ENCODE data around the gene WWC2.

Gene WWC2

GRCh38 chr4:183332447-183332846, 233.4 kb downstream of the WWC2 start:
- DNase-seq (ENCODE audit: low read depth, low spot score), result no peak
- no peaks in the 10 kb centered on the region for H3K9me3 ChIP-seq (ENCODE audit: control insufficient read depth, insufficient read depth, low read length)
- H3K27ac ChIP-seq (ENCODE audit: low read length), result no peak overlapping the region
- H3K4me3 ChIP-seq (ENCODE audit: low read length), result no peak overlapping the region
- H3K4me1 ChIP-seq (ENCODE audit: control insufficient read depth, insufficient read depth, low read length), result no peaks in the 10 kb centered on the region
- WGBS (ENCODE audit: insufficient coverage, insufficient read length), result no CpG with 5 or more reads among the region's 11 CpGs
- H3K27me3 ChIP-seq (ENCODE audit: control insufficient read depth, insufficient read depth, low read length), result no peaks in the 10 kb centered on the region
- no peaks in the 10 kb centered on the region for H3K36me3 ChIP-seq (ENCODE audit: control insufficient read depth, insufficient read depth, low read length)

- no peaks in the 10 kb centered on the region for H3K27me3 ChIP-seq (ENCODE audit: control insufficient read depth, insufficient read depth, low read length)
- WGBS (ENCODE audit: insufficient coverage, insufficient read length), result no CpG with 5 or more reads among the region's 9 CpGs
- no peaks in the 10 kb centered on the region for H3K9me3 ChIP-seq (ENCODE audit: control insufficient read depth, insufficient read depth, low read length)
- no peaks in the 10 kb centered on the region for H3K36me3 ChIP-seq (ENCODE audit: control insufficient read depth, insufficient read depth, low read length)
- no peak overlapping the region for H3K4me3 ChIP-seq (ENCODE audit: low read length)
- no peak for DNase-seq (ENCODE audit: low read depth, low spot score)
- H3K27ac ChIP-seq (ENCODE audit: low read length), result no peak overlapping the region
- H3K4me1 ChIP-seq (ENCODE audit: control insufficient read depth, insufficient read depth, low read length), result no peaks in the 10 kb centered on the region
Measured at GRCh38 chr4:183333202-183333601, 234.1 kb downstream of the WWC2 start.

GRCh38 chr4:183333983-183334382, 234.9 kb downstream of the WWC2 start:
- DNase-seq (ENCODE audit: low read depth, low spot score), result no peak
- Histone ChIP-seq H3K4me3 (ENCODE audit: low read length) (no peak overlapping the region), H3K36me3 (ENCODE audit: control insufficient read depth, insufficient read depth, low read length) (no peaks in the 10 kb centered on the region), H3K27me3 (ENCODE audit: control insufficient read depth, insufficient read depth, low read length) (no peaks in the 10 kb centered on the region), H3K9me3 (ENCODE audit: control insufficient read depth, insufficient read depth, low read length) (no peaks in the 10 kb centered on the region), H3K27ac (ENCODE audit: low read length) (no peak overlapping the region), H3K4me1 (ENCODE audit: control insufficient read depth, insufficient read depth, low read length) (no peaks in the 10 kb centered on the region)
- no CpG with 5 or more reads among the region's 6 CpGs for WGBS (ENCODE audit: insufficient coverage, insufficient read length)

- H3K4me3 ChIP-seq (ENCODE audit: low read length), result no peak overlapping the region
- no peak for DNase-seq (ENCODE audit: low read depth, low spot score)
- no peak overlapping the region for H3K27ac ChIP-seq (ENCODE audit: low read length)
- no peaks in the 10 kb centered on the region for H3K27me3 ChIP-seq (ENCODE audit: control insufficient read depth, insufficient read depth, low read length)
- no peaks in the 10 kb centered on the region for H3K36me3 ChIP-seq (ENCODE audit: control insufficient read depth, insufficient read depth, low read length)
- no peaks in the 10 kb centered on the region for H3K4me1 ChIP-seq (ENCODE audit: control insufficient read depth, insufficient read depth, low read length)
- H3K9me3 ChIP-seq (ENCODE audit: control insufficient read depth, insufficient read depth, low read length), result no peaks in the 10 kb centered on the region
- no CpG with 5 or more reads among the region's 3 CpGs for WGBS (ENCODE audit: insufficient coverage, insufficient read length)
Measured at GRCh38 chr4:183335369-183335940, 236.4 kb downstream of the WWC2 start.

GRCh38 chr4:183337349-183337748, 238.3 kb downstream of the WWC2 start:
- H3K4me1 ChIP-seq (ENCODE audit: control insufficient read depth, insufficient read depth, low read length), result no peaks in the 10 kb centered on the region
- DNase-seq (ENCODE audit: low read depth, low spot score), result no peak
- no CpG with 5 or more reads among the region's 9 CpGs for WGBS (ENCODE audit: insufficient coverage, insufficient read length)

GRCh38 chr4:183337833-183338232, 238.8 kb downstream of the WWC2 start:
- Histone ChIP-seq H3K9me3 (ENCODE audit: control insufficient read depth, insufficient read depth, low read length) (no peaks in the 10 kb centered on the region), H3K27me3 (ENCODE audit: control insufficient read depth, insufficient read depth, low read length) (no peaks in the 10 kb centered on the region), H3K36me3 (ENCODE audit: control insufficient read depth, insufficient read depth, low read length) (no peaks in the 10 kb centered on the region), H3K27ac (ENCODE audit: low read length) (no peak overlapping the region), H3K4me1 (ENCODE audit: control insufficient read depth, insufficient read depth, low read length) (no peaks in the 10 kb centered on the region), H3K4me3 (ENCODE audit: low read length) (no peak overlapping the region)
- DNase-seq (ENCODE audit: low read depth, low spot score), result no peak
- no CpG with 5 or more reads among the region's 7 CpGs for WGBS (ENCODE audit: insufficient coverage, insufficient read length)

More at GRCh38 chr4:183337349-183337748, 238.3 kb downstream of the WWC2 start:
- no peaks in the 10 kb centered on the region for H3K36me3 ChIP-seq (ENCODE audit: control insufficient read depth, insufficient read depth, low read length)
- H3K27me3 ChIP-seq (ENCODE audit: control insufficient read depth, insufficient read depth, low read length), result no peaks in the 10 kb centered on the region
- no peaks in the 10 kb centered on the region for H3K9me3 ChIP-seq (ENCODE audit: control insufficient read depth, insufficient read depth, low read length)
- H3K27ac ChIP-seq (ENCODE audit: low read length), result no peak overlapping the region
- H3K4me3 ChIP-seq (ENCODE audit: low read length), result no peak overlapping the region

GRCh38 chr4:183342541-183343533, 243.8 kb downstream of the WWC2 start:
- no peaks in the 10 kb centered on the region for H3K27me3 ChIP-seq (ENCODE audit: control insufficient read depth, insufficient read depth, low read length)
- H3K4me1 ChIP-seq (ENCODE audit: control insufficient read depth, insufficient read depth, low read length), result no peaks in the 10 kb centered on the region
- WGBS (ENCODE audit: insufficient coverage, insufficient read length), result no CpG with 5 or more reads among the region's 40 CpGs
- no peaks in the 10 kb centered on the region for H3K9me3 ChIP-seq (ENCODE audit: control insufficient read depth, insufficient read depth, low read length)
- no peak for DNase-seq (ENCODE audit: low read depth, low spot score)
- no peaks in the 10 kb centered on the region for H3K36me3 ChIP-seq (ENCODE audit: control insufficient read depth, insufficient read depth, low read length)
- no peak overlapping the region for H3K27ac ChIP-seq (ENCODE audit: low read length)
- H3K4me3 ChIP-seq (ENCODE audit: low read length), result no peak overlapping the region

GRCh38 chr4:183343730-183344129, 244.7 kb downstream of the WWC2 start:
- Histone ChIP-seq H3K27ac (ENCODE audit: low read length) (no peak overlapping the region), H3K27me3 (ENCODE audit: control insufficient read depth, insufficient read depth, low read length) (no peaks in the 10 kb centered on the region), H3K36me3 (ENCODE audit: control insufficient read depth, insufficient read depth, low read length) (no peaks in the 10 kb centered on the region), H3K9me3 (ENCODE audit: control insufficient read depth, insufficient read depth, low read length) (no peaks in the 10 kb centered on the region), H3K4me1 (ENCODE audit: control insufficient read depth, insufficient read depth, low read length) (no peaks in the 10 kb centered on the region), H3K4me3 (ENCODE audit: low read length) (no peak overlapping the region)
- no peak for DNase-seq (ENCODE audit: low read depth, low spot score)
- no CpG with 5 or more reads among the region's 7 CpGs for WGBS (ENCODE audit: insufficient coverage, insufficient read length)

- Histone ChIP-seq H3K9me3 (ENCODE audit: control insufficient read depth, insufficient read depth, low read length) (no peaks in the 10 kb centered on the region), H3K27me3 (ENCODE audit: control insufficient read depth, insufficient read depth, low read length) (no peaks in the 10 kb centered on the region), H3K4me3 (ENCODE audit: low read length) (no peak overlapping the region), H3K4me1 (ENCODE audit: control insufficient read depth, insufficient read depth, low read length) (no peaks in the 10 kb centered on the region), H3K36me3 (ENCODE audit: control insufficient read depth, insufficient read depth, low read length) (no peaks in the 10 kb centered on the region), H3K27ac (ENCODE audit: low read length) (no peak overlapping the region)
- no peak for DNase-seq (ENCODE audit: low read depth, low spot score)
- no CpG with 5 or more reads among the region's 15 CpGs for WGBS (ENCODE audit: insufficient coverage, insufficient read length)
Measured at GRCh38 chr4:183344523-183345255, 245.6 kb downstream of the WWC2 start.

GRCh38 chr4:183345261-183345660, 246.2 kb downstream of the WWC2 start:
- no peak overlapping the region for H3K27ac ChIP-seq (ENCODE audit: low read length)
- H3K9me3 ChIP-seq (ENCODE audit: control insufficient read depth, insufficient read depth, low read length), result no peaks in the 10 kb centered on the region
- H3K27me3 ChIP-seq (ENCODE audit: control insufficient read depth, insufficient read depth, low read length), result no peaks in the 10 kb centered on the region
- DNase-seq (ENCODE audit: low read depth, low spot score), result no peak
- H3K4me3 ChIP-seq (ENCODE audit: low read length), result no peak overlapping the region
- WGBS (ENCODE audit: insufficient coverage, insufficient read length), result no CpG with 5 or more reads among the region's 4 CpGs
- H3K4me1 ChIP-seq (ENCODE audit: control insufficient read depth, insufficient read depth, low read length), result no peaks in the 10 kb centered on the region
- no peaks in the 10 kb centered on the region for H3K36me3 ChIP-seq (ENCODE audit: control insufficient read depth, insufficient read depth, low read length)
